Measurements from ENCODE around the gene FGF14.

FGF14 gene

DNA sequence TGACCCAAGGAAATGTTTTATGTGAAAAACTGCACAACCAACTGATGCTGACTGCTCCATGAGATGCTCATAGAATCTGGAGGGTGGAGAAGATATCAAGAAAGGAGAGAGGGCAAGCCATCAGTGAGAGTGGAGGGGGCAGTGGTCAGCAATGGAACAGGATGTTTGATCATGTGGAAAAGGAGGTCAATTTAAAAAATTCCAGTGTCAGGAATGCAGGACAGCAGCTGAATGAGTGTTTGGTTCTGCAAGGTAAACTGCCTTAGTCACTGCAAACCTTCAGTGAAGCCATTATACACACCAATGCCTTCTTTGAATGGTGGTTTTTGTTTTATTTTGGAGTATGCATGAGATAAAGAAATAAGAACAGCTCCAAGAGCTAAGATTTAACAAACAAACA is 121.5 kb downstream of the FGF14 start:
- no peaks in the 10 kb centered on the region for H3K4me1 Mint-ChIP-seq (ENCODE audit: low read depth)
- no peak overlapping the region for H3K27ac Mint-ChIP-seq
- H3K9me3 Mint-ChIP-seq: no peaks in the 10 kb centered on the region
- intact Hi-C loops (cut with micrococcal nuclease): no loop called here
- H3K36me3 Mint-ChIP-seq (ENCODE audit: low read depth): no peaks in the 10 kb centered on the region
- H3K27me3 Mint-ChIP-seq: no peaks in the 10 kb centered on the region
- no peak overlapping the region for H3K4me3 Mint-ChIP-seq

DNA sequence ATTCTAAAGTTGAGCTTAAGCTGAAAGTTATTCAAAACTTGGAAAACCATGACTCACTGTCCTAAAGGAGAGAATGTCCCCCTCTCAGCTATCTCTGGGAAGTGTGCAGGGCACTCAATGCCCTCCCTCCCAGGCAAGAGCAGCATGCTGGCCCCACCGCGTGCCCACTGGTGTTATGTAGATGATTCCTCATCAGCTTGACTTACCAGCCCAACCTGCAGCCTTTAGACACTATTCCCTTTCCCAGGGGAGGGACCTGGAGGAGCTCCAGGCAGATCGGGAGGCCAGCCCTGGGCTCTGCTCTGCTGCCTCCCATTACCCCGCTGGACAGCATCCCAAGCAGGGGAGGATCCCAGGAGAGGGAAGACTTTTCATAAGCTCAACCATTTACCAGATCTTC is 124.6 kb downstream of the FGF14 start:
- no peak overlapping the region for H3K27ac Mint-ChIP-seq
- no peaks in the 10 kb centered on the region for H3K9me3 Mint-ChIP-seq
- intact Hi-C loops (cut with micrococcal nuclease): no loop called here
- H3K4me1 Mint-ChIP-seq (ENCODE audit: low read depth): no peaks in the 10 kb centered on the region
- no peaks in the 10 kb centered on the region for H3K36me3 Mint-ChIP-seq (ENCODE audit: low read depth)
- H3K4me3 Mint-ChIP-seq: no peak overlapping the region
- no peaks in the 10 kb centered on the region for H3K27me3 Mint-ChIP-seq

DNA sequence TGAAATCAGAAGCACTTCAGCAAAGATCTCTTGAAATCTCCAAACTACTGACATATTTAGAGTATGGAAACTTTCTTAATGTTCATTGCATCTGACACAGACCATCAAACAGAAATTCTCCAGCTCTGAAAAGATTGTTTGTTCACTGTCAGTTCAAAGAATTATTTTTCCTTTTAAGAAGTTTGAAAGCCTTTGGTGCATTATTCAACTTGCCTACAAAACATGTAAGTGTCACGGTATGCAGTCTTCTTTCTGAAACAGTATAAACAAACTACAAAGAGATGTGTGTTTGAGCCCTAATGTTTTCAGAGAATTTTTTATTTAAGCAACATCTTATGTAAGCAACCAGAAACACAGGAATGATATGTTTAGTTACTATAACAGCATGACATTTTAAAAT is 125.4 kb downstream of the FGF14 start:
- intact Hi-C loops (cut with micrococcal nuclease): no loop called here
- no peaks in the 10 kb centered on the region for H3K9me3 Mint-ChIP-seq
- no peak overlapping the region for H3K27ac Mint-ChIP-seq

DNA sequence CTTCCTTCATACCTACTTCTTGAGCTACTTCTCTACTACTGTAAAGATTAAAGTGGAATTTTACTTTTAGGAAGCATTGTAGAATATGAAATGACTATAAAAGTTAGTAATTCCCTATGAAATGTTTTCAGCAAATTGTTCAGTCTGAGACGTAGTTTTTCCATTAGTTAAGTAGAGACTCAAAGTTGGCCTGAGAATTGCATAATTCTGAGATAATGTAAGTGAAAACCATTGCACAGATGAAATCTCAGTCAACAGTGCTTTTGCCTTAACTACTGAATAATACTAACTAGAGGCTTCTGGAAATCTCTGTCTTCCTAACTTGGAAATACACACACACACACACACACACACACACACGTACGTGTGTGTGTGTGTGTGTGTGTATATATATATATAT is 125.9 kb downstream of the FGF14 start:
- Mint-ChIP-seq H3K9me3 (no peaks in the 10 kb centered on the region), H3K27me3 (no peaks in the 10 kb centered on the region), H3K27ac (no peak overlapping the region), H3K36me3 (ENCODE audit: low read depth) (no peaks in the 10 kb centered on the region), H3K4me3 (no peak overlapping the region), H3K4me1 (ENCODE audit: low read depth) (no peaks in the 10 kb centered on the region)
- intact Hi-C loops (cut with micrococcal nuclease): no loop called here

More for the DNA sequence above, 125.4 kb downstream of the FGF14 start:
- Mint-ChIP-seq H3K36me3 (ENCODE audit: low read depth) (no peaks in the 10 kb centered on the region), H3K27me3 (no peaks in the 10 kb centered on the region), H3K4me1 (ENCODE audit: low read depth) (no peaks in the 10 kb centered on the region), H3K4me3 (no peak overlapping the region)

DNA sequence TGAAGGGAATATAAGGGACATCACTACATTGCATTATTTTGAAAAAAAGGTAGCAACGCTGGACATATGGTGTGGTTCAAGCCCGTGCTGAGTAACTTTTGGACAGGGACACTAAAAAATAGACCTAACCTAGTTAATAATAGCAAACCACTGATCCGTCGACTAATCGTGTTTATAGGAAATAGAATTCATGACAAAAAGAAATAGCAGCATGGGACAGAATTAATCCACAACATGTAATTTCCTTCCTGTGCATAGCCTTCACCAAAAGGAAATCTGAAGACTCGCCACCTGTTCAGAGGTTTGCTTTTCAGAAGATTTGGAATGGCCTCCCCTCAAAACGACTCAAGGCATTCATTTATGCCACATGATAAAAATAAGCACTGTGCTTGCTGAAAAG is 128.7 kb downstream of the FGF14 start:
- intact Hi-C loops (cut with micrococcal nuclease): no loop called here
- Mint-ChIP-seq H3K4me1 (ENCODE audit: low read depth) (no peaks in the 10 kb centered on the region), H3K27ac (no peak overlapping the region), H3K9me3 (no peaks in the 10 kb centered on the region), H3K4me3 (no peak overlapping the region), H3K36me3 (ENCODE audit: low read depth) (no peaks in the 10 kb centered on the region), H3K27me3 (no peaks in the 10 kb centered on the region)

DNA sequence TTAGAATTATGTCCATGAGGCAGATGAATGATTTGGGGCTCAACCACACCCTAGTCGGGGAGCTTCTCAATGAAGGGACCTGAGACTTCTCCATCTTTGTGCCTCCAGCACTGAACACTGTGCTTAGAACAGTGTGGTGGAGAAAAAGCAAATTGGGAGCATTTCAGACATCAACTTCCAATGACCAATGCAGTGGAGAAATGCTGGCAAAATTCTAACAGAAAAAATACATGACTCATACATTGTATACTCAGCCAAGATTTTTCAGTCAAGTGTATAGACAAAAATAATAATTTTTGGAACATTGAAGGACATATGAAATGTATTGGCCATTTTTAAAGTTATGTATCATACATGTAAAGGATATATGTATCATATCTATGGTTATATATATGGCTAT is 134.7 kb downstream of the FGF14 start:
- Mint-ChIP-seq H3K4me1 (ENCODE audit: low read depth) (no peaks in the 10 kb centered on the region), H3K36me3 (ENCODE audit: low read depth) (no peaks in the 10 kb centered on the region), H3K4me3 (no peak overlapping the region), H3K9me3 (peaks cover 20% of the 10 kb centered on the region), H3K27ac (no peak overlapping the region), H3K27me3 (no peaks in the 10 kb centered on the region)
- intact Hi-C loops (cut with micrococcal nuclease): no loop called here

DNA sequence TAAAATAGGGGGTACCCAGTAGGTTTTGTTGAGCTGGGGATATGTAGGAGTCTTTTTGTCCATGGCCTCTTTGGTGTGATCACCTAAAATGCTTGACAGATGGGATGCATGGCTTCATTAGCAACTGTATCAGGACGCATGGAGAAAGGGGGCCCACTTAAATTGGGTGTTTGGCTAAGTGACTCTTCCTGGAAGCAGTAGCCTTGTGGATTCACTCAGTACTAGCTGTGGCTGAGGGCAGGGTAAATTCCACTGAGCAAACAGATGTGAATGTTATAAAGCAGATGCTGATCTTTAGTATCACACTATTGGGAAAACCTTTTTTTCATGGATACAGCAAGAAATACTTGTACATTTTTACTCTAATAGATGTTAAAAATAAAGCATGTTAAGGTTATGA is 140.0 kb downstream of the FGF14 start:
- intact Hi-C loops (cut with micrococcal nuclease): no loop called here
- Mint-ChIP-seq H3K27ac (no peak overlapping the region), H3K4me1 (ENCODE audit: low read depth) (no peaks in the 10 kb centered on the region), H3K36me3 (ENCODE audit: low read depth) (no peaks in the 10 kb centered on the region), H3K27me3 (no peaks in the 10 kb centered on the region), H3K4me3 (no peak overlapping the region), H3K9me3 (peaks cover 42% of the 10 kb centered on the region)

DNA sequence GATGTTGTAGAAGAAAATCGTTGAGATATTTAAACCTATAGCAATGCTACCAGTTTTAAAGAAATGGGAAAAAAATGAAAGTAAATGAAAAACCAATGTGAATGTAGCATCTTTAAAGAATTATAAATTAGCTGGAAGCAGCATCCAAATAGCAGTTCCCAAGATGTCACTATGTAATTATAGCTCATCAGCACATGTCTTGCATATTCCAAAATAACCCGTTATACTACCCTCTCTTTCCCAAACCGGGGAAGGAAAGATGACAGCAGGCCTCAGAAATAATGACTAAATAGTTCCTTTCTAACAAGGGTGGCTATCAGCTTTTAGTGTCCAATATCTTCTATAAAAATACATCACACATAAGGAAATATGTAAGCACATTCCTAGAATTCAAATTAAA is 140.5 kb downstream of the FGF14 start:
- intact Hi-C loops (cut with micrococcal nuclease): no loop called here
- H3K36me3 Mint-ChIP-seq (ENCODE audit: low read depth): no peaks in the 10 kb centered on the region
- H3K27ac Mint-ChIP-seq: no peak overlapping the region
- H3K4me1 Mint-ChIP-seq (ENCODE audit: low read depth): no peaks in the 10 kb centered on the region
- no peak overlapping the region for H3K4me3 Mint-ChIP-seq
- H3K27me3 Mint-ChIP-seq: no peaks in the 10 kb centered on the region
- H3K9me3 Mint-ChIP-seq: peaks cover 39% of the 10 kb centered on the region

DNA sequence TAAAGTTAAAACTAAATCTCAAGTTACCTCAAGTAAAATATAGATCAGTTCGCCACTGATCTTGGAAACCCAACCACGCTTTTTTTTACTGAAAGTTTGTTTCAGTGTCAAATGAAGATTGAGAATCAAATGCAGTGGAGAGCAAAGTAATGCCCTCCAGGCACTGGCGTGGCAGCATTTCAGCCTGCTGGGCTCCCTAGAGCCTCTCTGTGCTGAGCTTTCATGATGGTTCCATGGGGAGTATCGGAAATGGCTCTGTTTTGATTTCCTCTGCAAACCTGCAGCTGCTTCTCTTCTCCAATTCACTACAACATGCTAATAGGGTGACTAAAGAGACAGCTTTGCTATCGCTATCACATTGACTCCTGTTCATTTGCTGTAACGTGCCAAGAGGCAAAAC is 141.6 kb downstream of the FGF14 start:
- H3K9me3 Mint-ChIP-seq: peaks cover 32% of the 10 kb centered on the region
- H3K4me3 Mint-ChIP-seq: no peak overlapping the region
- intact Hi-C loops (cut with micrococcal nuclease): no loop called here
- no peaks in the 10 kb centered on the region for H3K4me1 Mint-ChIP-seq (ENCODE audit: low read depth)
- no peaks in the 10 kb centered on the region for H3K36me3 Mint-ChIP-seq (ENCODE audit: low read depth)
- H3K27ac Mint-ChIP-seq: no peak overlapping the region
- no peaks in the 10 kb centered on the region for H3K27me3 Mint-ChIP-seq

DNA sequence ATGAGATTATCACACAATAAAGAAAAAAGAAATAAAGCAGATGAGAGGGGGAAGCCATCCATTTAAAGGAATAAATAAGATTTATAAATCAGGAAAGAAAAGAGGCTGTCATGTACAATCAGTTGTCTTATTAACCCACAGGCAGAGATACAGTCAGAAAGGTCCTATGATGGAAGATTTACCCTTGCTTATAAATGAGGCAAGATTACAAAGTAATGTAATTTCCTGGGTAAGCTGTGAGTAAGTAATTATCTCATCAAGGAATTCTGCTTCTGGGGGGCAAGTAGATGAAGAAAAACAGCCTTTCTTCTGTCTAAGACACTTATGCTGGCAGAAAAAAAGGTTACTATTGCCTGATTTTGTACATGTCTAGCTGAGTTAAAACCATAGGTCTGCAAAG is 146.4 kb downstream of the FGF14 start:
- intact Hi-C loops (cut with micrococcal nuclease): no loop called here
- H3K27me3 Mint-ChIP-seq: no peaks in the 10 kb centered on the region

DNA sequence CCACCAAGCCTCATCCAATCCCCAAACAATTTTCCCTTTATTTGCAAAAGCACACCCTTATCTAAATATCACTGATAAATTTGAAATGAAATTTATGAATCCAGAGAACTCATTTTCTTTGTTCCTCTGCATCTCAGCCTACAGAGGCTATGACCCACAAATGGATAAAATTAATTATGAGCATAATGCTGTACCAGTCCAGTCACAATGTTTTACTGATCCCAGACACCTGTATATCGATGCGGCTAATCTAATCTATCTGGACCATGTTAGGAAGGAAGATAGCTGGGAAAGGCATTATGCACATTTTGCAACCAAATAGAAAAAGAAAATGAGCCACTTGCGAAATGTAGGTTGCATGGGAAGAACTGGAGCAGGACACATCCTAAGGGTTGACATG is 150.0 kb downstream of the FGF14 start:
- H3K9me3 Mint-ChIP-seq: no peaks in the 10 kb centered on the region
- H3K27ac Mint-ChIP-seq: no peak overlapping the region
- no peaks in the 10 kb centered on the region for H3K4me1 Mint-ChIP-seq (ENCODE audit: low read depth)
- intact Hi-C loops (cut with micrococcal nuclease): no loop called here
- no peaks in the 10 kb centered on the region for H3K27me3 Mint-ChIP-seq
- no peaks in the 10 kb centered on the region for H3K36me3 Mint-ChIP-seq (ENCODE audit: low read depth)
- H3K4me3 Mint-ChIP-seq: no peak overlapping the region

More for the DNA sequence above, 146.4 kb downstream of the FGF14 start:
- Mint-ChIP-seq H3K4me3 (no peak overlapping the region), H3K4me1 (ENCODE audit: low read depth) (no peaks in the 10 kb centered on the region), H3K9me3 (peaks cover 22% of the 10 kb centered on the region), H3K27ac (no peak overlapping the region), H3K36me3 (ENCODE audit: low read depth) (no peaks in the 10 kb centered on the region)

DNA sequence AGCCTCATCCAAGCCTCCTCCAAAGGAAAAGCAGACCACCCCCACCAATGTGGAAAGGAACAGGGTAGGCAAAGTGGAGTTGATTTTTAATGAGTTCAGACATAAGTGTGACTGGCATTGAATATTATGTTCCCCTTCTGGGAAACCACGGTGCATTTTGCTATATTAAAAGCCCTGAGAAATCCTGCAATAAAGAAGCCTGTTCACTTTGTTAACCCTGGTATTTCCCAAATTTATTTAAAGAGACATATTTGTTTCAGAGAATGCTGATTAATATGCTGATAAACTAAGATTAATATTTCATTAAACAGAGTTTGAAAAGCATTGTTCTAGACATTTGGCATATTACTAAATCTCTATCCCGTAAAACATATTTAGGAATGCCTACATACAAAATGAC is 151.4 kb downstream of the FGF14 start:
- H3K27ac Mint-ChIP-seq: no peak overlapping the region
- no peak overlapping the region for H3K4me3 Mint-ChIP-seq
- no peaks in the 10 kb centered on the region for H3K9me3 Mint-ChIP-seq
- intact Hi-C loops (cut with micrococcal nuclease): no loop called here
- H3K27me3 Mint-ChIP-seq: no peaks in the 10 kb centered on the region
- no peaks in the 10 kb centered on the region for H3K36me3 Mint-ChIP-seq (ENCODE audit: low read depth)
- H3K4me1 Mint-ChIP-seq (ENCODE audit: low read depth): no peaks in the 10 kb centered on the region

DNA sequence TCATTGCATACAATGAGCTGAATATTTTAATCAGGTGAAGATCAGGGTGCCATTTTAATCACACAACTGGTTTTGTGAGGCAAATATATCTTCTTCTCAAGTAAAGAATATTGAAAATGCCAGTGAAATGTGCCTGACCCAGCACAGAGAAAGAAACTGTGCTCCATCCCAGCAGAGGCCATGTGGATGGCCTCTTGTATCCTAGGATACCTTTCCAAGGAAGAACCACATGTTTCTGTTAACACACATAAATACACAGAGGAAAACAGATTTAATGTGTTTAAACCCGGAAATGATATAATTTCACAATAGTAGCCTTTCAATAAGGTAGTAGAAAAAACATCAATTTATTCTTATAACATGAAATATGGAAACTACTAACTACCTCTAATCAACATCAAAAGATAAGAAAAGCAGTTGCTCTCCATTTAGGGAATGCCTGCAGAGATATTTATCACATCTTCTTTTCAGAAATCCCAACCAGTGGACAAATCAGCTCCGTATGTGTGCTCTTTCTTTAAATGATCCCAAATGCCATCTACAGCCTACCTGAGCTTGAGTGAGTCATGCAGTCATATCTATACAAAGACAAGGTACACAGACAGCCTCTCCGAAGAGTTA is 157.1 kb downstream of the FGF14 start:
- H3K4me1 Mint-ChIP-seq (ENCODE audit: low read depth): no peaks in the 10 kb centered on the region
- no peak overlapping the region for H3K4me3 Mint-ChIP-seq
- intact Hi-C loops (cut with micrococcal nuclease): no loop called here
- H3K9me3 Mint-ChIP-seq: no peaks in the 10 kb centered on the region
- H3K36me3 Mint-ChIP-seq (ENCODE audit: low read depth): no peaks in the 10 kb centered on the region
- H3K27me3 Mint-ChIP-seq: no peaks in the 10 kb centered on the region
- no peak overlapping the region for H3K27ac Mint-ChIP-seq

DNA sequence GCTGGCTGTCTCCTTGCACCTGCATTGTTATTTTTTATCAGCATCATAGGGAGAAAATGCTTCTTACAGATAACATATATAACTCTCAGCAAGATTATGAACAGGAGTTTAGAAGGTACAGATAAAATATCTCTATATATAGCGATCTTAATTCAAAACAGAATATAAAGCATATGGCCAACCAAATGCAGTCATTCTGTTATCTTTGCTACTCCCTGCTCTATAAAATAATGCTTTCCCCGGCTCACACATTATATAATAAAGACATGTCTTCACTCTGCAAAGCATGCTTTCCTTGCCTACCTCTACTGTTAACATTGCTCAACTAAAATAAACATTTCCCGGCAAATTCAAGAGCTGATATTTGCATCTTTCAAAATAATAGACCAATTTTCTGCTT is 161.7 kb downstream of the FGF14 start:
- Mint-ChIP-seq H3K36me3 (ENCODE audit: low read depth) (no peaks in the 10 kb centered on the region), H3K4me3 (no peak overlapping the region), H3K27me3 (no peaks in the 10 kb centered on the region), H3K4me1 (ENCODE audit: low read depth) (no peaks in the 10 kb centered on the region), H3K9me3 (no peaks in the 10 kb centered on the region), H3K27ac (no peak overlapping the region)
- intact Hi-C loops (cut with micrococcal nuclease): no loop called here

DNA sequence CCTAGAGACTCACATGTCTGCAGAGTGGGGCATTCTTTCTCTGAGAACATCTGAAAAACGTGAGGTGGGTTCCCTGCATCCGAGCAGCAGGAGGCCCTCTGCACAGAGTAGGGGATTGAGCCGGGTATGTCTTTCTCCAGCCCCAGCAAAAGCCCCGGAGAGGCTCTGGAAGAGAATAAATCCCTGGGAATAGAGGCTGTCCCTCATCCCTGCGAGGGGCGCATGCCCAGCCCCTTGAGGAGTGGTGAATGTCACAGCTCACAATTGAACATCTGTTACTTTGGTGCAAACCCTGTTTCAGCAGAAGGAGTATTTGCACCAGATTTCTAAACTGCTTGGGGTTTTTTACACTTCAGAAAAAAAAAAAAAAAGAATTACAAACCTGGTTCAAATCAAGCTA is 164.6 kb downstream of the FGF14 start:
- H3K9me3 Mint-ChIP-seq: no peaks in the 10 kb centered on the region
- no peaks in the 10 kb centered on the region for H3K36me3 Mint-ChIP-seq (ENCODE audit: low read depth)
- no peak overlapping the region for H3K4me3 Mint-ChIP-seq
- no peaks in the 10 kb centered on the region for H3K27me3 Mint-ChIP-seq
- no peak overlapping the region for H3K27ac Mint-ChIP-seq
- intact Hi-C loops (cut with micrococcal nuclease): no loop called here
- H3K4me1 Mint-ChIP-seq (ENCODE audit: low read depth): no peaks in the 10 kb centered on the region
